Middle frontal gyrus (tissue), 1 donor: ENCODE measurements around the gene KLHL35.

ENCODE experiments used
- DNase-seq: peaks from one replicate; pipeline ENCODE4 v3.0.0-alpha.2; 2015; ENCODE audit warnings: low spot score; ENCODE audit errors: extremely low spot score

The KLHL35 gene

DNA sequence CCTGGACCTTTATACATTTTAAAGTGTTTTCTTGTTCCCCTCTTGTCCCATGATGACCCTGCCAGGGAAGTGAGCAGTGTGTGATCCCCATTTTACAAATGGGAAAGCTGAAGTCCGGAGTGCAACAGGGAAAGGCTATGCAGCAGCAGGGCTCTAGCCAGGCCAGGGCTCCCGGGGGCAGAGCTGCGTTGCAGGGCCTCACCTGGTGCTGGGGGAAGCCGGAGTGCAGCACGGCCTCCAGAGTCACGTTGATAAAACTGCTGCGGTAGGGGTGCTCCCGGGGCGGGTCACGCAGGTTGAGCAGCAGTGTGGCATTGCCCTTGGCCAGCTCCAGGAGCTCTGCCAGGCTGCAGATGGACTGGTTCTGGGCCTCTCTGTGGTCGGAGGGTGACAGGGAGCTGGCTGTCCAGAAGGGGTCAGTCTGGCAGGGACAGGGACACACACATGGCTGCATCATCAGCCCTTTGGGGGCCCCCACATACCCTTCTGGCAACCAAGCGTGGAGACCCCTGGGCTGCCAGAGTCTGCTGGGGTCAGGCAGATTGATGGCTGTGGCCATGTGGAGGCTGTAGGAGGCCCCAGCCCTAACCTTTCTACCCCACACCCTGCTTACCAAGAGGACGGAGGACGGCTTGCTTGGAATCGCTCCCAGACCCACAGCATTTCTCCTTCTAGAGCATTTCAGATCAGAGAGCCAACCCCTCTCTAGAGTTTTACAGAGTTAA, 9.3 kb upstream of the KLHL35 start:
- DNase-seq, result no peak

- DNase-seq, result no peak
These were observed 8.8 kb upstream of the KLHL35 start for GRCh38 chr11:75441804-75442132.

DNA sequence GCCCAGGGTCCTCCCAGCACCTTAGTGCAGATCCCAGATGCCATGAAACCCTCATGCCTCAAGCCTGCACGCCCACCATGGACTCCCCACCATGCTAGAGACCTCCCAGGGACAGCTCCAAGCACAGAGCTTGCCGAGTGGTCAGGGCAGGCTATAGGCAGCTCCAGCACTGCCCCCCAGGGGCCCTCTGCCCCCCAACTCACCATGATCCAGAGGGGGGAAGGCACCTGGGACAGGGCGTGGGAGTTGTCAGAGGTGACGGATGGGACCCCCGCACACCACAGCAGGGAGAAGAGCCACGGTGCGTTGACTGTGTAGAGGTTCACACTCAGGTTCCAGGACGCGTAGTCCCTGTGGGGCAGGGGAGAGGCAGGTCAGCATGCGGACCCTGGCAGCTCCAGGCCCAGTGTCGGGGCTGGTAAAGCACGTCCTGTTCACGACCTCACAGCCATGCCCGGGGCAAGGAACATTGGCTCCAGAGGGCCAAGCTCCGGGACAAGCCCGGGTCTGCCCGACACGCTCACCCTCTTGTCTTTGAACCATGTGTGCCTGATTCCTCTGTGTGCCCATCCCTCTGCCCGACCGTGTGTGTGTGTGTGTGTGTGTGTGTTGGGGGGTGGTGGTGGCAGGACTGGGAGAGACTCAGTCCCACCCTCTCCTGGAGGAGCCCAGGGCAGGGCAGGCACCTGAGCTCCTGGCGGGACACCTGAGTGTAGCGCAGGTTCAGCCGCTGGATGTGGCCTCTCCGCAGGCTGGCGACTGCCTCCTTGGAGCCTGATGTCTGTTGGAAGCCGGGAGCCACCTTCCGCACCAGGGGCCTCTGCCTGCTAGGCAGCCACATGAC, 8.2 kb upstream of the KLHL35 start:
- no peak for DNase-seq

DNA sequence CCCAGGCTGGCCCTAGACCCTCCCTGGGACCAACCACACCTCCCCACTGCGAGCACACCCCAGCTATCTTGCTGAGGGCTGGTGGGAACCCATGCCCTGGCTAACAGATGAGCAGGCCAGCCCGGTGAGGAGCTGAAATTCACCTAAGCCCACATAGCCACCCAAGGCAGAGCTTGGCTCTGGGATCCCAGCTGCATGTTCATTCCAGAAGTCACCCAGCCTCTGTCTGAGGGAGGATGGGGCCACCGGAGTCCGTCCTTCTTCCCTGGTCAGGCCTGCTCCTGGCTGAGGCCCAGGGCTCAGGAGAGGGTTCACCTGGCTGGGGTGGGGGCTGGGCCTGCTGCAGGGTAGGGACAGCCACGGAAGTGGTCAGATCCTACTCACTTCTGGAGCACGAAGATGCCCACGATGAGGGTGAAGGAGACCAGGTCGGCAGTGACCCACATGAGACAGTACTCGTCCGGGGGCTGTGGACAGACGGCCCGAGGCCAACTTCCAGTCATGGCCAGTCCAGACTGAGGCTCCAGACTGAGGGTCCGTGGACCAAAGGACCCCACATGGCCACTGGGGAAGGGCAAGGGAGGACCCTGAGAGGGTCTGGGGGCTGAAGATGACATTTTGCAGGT, 6.6 kb upstream of the KLHL35 start:
- no peak for DNase-seq

DNA sequence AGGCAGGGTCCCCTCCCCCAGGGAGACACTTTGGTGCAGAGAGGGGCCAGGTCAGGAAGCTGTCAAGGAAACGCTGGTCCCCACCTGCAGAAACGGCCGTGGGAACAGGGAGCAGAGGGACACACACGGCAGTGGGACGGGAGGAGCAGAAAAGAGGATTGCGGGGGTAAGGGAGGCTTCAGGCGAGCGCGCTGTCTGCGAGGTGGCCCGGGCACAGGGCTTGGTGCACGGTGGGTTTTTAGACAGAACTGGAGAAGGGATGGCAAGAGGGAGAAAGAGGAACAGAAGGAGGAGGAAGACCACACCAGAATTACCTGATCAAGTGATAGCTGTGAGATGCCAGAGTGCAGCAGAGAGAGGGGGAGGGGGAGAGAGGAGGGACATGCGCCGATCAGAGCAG, 6.0 kb upstream of the KLHL35 start:
- no peak for DNase-seq

DNA sequence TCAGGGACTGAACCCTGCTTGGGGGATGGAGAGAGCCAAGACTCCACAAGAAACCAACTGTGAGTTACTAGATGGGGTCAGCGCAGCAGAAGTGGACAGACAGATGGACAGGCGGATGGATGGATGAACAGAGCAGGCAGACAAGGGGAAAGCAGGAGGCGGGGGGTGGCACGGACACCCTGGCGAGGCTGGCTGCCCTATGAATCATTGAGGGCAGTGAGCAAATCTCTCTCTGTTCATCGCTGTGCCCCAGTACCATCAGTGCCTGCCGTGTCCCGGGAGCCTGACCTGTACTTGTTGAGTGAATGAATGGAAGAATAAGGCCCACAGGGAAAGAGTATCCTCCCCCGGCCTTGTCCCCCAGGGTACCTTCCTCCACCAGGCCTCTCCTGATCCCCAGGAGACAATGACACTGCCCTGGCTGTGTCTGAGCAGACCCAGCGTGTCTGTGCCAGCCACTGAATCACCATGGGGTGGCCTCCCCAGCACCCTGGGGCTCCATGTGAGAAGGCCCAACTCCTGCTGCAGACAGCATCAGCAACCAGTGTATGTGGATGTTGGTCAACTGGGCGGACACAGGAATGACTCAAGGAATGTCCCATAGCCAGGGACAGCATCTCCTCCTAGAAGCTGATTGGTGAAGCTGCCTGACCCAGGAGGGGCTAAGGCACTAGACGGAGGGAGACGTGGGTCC, 5.1 kb upstream of the KLHL35 start:
- DNase-seq, result no peak

- no peak for DNase-seq
These were observed 3.8 kb upstream of the KLHL35 start for GRCh38 chr11:75436806-75437205.

- no peak for DNase-seq
These were observed 2.5 kb upstream of the KLHL35 start for GRCh38 chr11:75435571-75435925.

- DNase-seq, result no peak
These were observed 2.0 kb upstream of the KLHL35 start for GRCh38 chr11:75434886-75435570.

DNA sequence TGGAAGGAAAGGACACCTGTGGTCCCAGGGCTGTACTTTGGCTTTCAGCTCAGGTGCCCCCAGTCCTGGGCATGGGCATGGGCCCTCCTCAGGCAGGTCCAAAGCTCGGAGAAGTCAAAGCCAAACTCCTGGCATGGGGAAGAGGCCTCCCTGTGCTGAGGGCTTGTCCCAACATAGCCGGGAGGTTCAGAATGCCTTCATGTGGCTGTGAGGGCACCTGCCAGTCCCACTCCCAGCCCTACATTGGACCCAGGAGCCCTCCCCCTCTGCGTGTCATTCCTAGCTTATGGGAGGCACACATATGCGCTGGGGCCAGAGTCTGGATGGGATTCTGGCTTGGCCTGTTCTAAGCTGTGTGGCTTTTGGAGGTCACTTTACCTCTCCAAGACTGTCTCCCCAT, 1.0 kb upstream of the KLHL35 start:
- no peak for DNase-seq

DNA sequence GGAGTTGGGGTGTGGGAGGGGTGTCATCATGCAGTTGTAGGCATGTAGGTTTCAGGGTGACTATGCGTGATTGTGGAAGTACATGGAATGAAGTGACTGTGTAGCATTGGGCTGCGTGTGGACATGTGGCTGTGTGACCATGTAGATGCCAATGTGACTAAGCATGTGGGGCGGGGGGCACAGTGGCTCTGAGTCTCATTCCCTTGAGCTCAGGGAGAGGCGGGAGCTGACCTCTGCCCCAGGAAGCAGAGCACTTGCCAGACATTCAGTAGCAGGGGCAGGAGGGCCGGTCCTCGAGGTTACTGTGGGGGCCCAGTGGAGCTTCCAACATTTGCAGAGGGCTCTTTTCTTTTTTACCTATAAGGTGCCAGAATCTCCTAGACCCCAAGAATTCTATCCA, 440 bp upstream of the KLHL35 start:
- no peak for DNase-seq

DNA sequence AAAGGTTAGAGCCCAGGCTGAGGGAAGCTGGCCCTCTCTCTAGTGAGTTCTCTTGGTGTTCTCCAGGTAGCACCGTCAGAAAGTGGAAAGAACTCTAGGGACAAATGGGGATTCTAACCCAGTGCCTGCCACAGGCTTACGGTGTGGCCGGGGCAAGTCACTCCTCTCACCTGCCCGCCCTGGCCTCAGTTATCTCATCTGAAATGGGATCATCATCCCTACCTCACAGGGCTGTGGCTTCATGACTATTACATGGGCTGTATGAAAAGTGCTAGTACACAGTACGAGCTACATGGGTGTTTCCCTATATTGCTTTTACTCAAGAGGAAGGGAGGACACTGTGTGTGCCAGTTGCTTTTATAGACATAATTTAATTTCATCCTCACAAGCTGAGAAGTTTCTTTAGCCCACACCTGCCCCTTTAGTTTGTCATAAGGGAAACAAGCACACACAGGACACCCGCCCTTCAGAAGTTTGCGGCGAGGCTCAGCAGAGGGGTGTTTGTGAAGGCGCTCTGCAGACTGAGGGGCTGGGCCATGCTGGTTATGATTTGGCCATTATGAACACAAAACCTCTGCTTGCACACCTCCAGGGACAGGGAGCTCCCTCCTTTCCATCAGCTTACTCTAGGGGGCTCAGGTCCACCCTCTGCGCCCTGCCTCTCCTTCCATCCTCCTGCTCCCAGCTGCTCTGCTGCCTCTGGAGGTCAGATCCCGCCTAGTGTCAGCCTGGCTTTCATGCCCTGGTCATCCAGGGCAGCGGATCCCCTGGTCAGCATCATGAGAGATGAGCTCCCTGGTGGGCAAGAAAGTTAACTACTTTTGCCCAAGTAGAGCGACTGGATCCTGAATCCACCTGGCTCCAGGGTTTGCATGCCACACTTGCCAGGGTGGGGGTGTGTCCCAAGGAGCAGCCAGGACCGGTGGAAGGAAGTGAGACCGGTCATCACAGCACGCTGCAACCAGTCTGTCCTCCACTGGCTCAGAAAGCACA, 1.2 kb downstream of the KLHL35 start:
- DNase-seq, result no peak

DNA sequence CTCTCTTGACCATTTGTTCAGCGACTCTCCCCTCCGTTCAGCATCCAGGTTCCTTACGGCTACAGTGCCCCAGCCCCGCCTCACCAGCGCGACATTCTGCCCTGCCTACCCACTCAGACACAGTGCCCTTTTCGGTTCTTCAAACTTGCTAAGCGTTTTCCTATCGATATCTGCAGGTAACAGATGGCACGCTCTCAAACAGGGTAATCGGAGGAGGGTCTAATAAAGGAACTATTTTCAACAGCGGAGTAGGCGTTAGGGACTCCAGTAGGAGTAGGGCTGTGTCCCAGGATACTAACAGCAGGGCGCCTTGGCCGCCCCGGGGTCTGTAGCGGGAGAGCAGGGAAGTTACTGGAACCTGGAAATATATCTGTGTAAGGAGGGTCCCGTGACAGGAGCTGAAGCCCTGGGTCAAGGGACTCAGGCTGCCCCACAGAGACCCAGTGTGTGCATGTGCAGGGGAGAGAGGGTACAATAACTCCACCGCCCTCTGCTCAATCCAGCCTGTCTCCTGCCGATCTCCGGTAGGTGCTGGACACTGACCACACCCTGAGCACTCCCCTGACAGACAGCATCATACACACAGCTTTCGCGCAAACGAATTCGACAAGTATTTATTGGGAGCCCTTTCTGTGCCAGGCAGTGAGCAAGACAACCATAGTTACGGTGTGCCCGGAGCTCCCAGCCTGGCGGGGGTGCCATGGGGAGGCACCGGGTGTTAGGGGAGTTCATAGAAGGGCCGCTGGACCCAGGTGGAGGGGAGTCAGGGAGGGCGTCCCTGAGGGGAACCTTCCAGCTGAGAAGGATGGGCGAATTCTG, 2.1 kb downstream of the KLHL35 start:
- DNase-seq, result no peak

DNA sequence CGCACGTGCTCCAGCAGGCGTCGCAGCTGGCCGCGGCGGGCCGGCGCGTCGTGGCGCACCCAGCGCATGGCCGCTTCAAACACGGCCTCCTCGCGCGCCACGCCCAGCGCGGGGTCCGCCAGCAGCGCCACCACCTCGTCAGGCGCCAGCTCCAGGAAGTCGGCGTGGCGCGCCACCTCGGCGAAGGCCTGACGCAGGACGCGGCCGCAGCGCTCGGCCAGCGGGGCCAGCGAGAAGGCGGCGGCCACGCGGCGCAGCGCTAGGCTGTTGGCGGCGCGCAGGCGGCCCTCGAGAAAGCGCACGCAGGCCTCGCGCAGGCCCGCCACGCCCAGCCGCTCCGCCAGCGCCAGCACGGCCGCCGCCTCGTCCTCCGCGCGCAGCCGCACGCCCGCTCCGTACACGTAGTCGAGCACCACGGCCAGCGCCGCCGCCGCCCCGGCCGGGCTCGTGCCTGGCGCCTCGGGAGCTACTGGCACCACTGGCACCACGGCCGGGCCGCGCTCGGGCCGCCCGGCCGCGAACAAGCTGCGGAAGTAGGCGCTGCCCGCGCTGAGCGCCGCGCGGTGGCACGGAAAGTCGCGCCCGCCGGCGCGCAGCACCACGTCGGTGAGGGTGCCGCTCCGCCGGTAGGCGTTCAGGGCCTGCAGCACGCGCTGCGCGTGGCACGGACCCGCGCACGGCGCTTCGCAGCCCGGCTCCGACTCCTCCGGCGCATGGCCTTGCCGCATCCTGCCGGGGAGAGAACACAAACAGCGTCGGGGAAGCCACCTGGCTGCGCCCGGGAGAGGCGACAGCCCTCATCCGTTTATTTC, 2.9 kb downstream of the KLHL35 start:
- DNase-seq, result peak; percentile 36

DNA sequence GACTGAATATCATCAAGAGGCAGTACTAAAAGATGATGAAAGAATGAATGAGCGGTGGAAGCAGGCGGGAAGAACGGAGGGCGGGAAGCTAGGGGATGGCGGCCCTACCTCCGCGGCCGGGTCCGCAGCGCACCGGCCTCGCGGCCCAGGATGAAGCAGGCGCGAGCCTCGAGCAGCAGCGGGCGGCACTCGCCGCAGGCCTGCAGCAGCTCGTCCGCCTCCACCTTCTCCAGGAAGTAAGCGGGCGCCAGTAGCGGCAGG, 3.4 kb downstream of the KLHL35 start:
- no peak for DNase-seq

DNA sequence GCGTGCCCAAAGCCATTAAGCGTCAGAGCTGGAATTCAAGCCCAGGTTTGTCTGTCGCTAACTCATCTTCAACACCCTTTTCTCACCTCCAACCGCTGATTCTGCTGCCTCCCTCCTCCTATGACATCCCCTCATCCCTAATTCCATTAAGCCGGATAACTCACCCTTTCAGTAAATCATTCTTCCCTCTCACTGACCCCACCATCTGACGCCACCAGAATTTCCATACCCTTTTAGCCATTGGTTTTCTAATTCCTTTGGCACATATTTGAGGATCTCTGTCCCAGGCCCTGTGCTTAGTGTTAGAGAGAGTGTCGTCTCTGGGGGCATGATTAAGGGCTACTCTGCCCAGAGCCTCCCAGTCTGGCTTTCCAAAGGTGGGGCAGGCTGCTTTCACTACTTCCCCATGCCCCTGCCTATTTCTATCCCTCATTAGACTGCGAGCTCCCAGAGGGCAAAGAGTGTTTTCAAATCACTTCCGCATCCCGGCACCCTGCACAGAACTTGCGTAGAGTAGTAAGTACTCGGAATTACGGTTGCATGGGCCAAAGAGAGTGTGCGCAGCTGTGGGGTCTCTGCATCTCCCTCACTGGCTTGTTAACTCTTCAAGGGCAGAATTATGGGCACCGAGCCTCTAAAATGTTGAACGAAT, 3.9 kb downstream of the KLHL35 start:
- no peak for DNase-seq

DNA sequence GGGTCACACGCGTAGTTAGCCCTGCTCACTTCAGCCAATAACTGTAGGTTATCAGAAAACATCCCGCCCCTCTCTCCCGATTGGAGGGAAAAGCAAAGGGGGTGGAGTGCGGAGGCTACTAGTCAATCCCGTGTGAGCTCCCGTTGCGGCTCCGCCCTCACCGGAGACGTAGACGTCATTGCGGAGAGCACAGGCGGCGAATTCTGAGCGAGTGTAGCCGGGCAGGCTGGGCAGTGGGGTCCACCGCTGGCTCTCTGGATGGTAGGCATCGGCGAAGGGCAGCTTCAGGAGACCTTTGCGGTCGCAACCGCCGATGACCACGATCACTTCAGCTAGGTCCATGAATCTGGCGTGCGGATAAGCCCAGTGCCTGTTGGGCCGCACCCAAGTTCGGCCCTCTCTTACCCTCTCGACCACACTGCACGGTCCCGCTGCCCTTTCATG, 4.7 kb downstream of the KLHL35 start:
- peak; percentile 71 for DNase-seq

DNA sequence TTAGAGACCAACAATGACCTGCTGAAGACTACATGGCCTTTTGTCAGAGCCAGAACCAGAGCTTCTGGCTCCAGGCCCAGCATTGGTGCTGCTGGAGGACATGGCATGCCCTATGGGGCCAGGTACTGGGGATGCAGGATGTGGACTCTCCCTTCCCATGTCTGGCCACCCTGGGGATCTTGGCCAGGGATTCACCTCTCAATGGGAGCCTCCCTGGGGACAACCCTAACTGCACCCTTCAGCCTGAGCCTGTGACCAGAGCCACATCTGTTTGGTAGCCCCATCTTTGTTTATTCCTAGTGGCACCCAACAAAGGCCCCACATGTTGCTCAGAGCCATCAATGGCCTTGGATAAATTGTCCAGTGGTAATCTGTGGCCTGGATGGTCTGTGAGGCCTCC, 5.8 kb downstream of the KLHL35 start:
- DNase-seq, result no peak
